ENCODE measurements around the gene EDDM13.
"Not testable (repeated sequence)": the region's sequence is repeated elsewhere in the genome, so short reads cannot be mapped to it uniquely, and the experiment has no call there.

EDDM13 gene, protein sequence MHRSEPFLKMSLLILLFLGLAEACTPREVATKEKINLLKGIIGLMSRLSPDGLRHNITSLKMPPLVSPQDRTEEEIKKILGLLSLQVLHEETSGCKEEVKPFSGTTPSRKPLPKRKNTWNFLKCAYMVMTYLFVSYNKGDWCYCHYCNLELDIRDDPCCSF

DNA sequence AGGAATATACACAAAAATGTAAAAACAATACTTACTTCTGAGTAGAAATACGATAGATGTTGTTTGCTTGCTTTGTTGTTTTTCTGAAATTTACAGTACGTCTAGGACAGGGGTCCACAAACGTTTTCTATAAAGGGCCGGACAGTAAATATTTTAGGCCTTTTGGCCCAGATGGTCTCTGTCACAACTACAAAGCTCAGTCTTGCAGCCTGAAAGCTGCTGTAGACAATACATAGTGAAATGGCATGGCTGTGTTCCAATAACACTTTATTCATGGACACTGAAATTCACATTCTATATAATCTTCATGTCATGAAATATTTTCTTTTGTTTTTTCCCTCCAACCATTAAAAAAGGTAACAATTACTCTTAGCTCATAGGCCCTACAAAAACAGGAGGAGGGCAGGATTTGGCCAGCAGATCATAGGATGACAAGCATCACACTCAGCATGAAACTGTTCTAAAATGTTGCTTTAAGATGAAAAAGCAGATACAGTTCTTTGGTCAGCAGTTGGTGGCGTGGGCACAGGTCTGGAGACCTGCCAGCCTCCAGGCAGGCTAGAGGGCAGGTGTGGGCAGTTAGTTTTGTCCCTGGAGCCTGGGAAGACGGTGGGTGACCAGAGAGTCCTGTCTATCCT is at the start of gene EDDM13:
Gene EDDM13, plus strand, starts transcription at position 588 of the 638 bp plus-strand sequence. CDS start 87 bp downstream, outside the sequence.
- no peak for DNase-seq (ENCODE audit: low read depth)

DNA sequence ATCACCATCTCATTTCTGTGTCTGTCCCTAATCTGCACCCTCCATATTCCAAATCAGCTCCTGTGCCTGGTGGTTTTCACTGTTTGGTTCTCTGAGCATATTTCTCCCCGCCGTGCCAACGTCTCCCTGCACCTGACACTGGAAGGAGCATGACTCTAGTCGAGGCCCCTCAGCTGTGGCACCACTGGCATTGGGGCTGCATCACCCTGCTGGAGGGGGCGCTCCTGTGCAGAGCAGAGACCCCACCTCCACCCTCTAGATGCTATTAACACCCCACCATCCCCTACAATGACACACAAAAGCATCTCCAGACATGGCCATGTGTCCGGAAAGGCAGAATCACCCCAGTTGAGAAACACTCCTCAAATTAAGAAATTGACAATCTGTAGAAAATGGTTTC is 49.6 kb upstream of the EDDM13 start:
- DNase-seq (ENCODE audit: low read depth), result no peak

DNA sequence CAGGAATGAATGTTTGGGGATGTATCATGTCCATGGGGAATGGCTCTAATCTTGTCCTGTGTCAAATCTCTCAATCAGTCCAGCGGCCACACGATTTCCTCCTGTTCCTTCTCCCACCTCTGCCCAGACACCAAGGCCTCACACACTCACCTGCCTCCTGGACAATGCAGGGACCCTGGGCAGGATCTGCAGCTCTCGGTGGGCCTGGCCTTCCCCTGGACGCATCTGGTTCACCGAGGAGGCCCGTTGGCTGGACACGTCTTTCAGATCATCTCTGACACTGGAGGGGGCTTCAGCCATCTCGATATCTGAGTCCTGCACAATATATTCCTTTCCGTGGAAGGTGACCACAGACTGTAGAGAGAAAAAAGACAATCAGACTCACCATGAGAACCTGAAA is 49.1 kb upstream of the EDDM13 start:
- DNase-seq (ENCODE audit: low read depth), result no peak

DNA sequence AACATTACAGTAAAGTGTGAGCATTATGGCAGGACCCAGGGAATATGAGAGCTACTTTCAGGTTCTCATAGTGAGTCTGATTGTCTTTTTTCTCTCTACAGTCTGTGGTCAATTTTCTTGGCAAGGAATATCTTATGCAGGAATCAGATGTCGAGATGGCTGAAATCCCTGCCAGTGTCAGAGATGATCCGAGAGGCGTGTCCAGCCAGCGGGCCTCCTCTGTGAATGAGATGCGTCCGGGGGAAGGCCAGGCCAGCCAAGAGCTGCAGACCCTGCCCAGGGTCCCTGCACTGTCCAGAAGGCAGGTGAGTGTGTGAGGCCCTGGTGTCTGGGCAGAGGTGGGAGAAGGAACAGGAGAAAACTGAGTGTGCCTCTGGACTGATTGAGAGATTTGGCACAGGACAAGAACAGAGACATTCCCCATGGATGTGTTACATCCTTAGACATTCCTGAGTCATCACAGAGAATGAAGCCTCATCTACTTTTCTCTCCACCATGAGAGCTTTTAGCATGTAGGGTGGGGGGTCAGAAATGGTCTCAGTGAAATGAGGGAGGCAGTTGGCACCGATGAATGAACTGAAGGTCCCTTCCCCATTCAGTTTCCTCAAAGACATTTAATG is 27.3 kb upstream of the EDDM13 start:
- DNase-seq (ENCODE audit: low read depth), result no peak

DNA sequence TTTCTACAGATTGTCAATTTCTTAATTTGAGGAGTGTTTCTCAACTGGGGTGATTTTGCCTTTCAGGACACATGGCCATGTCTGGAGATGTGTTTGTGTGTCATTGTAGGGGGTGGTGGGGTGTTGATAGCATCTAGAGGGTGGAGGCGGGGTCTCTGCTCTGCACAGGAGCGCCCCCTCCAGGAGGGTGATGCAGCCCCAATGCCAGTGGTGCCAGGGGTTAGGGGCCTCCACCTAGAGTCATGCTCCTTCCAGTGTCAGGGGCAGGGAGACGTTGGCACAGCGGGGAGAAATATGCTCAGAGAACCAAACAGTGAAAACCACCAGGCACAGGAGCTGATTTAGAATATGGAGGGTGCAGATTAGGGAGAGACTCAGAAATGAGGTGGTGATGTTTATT is 26.8 kb upstream of the EDDM13 start:
- not testable (repeated sequence) for DNase-seq (ENCODE audit: low read depth)

DNA sequence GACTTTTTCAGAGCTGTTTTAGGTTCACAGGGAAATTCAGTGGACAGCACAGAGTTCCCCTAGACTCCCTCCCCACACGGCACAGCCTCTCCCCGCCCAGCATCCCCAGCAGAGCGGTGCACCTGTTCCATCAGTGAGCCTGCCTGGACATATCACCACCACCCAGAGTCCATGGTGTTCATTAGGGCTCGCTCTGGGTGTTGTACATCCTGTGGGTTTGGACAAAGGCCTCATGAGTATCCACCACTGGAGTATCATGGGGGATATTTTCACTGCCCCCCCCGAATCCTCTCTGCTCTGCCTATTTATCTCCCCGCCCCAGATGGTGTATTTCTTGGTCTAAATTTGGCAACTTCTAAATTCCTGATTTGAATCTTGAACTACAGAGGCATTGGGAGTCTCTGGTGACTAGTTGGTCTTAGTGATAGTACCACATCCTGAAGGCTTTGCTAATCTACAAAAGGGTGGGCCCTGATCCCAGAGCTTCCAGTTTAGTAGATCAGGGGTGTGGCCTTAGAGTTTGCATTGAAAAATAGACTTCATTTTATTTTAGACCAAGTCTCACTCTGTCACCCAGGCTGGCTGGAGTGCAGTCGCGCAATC is 23.7 kb upstream of the EDDM13 start:
- DNase-seq (ENCODE audit: low read depth), result not testable (repeated sequence)

DNA sequence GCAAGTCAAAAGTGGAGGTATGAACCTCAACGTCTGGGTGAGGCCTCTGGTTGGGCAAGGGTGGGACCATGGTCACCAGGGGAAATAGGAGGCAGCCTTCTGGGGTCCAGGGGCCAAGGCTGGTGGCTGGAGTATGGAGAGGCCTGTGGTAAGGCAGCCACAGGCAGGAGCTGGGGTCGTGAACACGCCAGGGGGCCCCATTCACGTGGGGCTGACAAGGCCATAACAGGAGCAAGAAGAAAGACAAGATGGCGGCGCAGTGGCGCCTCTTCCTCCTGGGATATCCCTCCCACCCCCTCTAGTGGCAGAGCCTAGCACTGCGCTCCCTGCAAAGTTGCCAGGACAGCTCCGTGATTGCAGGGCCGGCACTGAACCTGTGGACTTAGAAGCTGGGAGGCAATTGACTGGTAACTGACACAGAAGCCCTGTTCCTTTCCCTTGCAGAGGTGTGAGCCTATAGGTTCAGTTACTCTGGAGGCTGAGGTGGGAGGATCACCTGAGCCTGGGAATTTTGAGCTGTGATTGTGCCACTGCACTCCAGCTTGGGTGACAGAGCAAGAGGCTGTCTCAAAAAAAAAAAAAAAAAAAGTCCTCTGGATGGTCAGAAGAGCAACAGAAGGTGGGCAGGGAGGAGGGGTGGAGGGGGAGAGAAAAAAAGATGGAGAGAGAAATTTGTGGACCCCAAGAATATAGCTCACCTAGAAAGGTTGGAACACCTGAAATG is 19.7 kb upstream of the EDDM13 start:
- peak; percentile 58 for DNase-seq (ENCODE audit: low read depth)

DNA sequence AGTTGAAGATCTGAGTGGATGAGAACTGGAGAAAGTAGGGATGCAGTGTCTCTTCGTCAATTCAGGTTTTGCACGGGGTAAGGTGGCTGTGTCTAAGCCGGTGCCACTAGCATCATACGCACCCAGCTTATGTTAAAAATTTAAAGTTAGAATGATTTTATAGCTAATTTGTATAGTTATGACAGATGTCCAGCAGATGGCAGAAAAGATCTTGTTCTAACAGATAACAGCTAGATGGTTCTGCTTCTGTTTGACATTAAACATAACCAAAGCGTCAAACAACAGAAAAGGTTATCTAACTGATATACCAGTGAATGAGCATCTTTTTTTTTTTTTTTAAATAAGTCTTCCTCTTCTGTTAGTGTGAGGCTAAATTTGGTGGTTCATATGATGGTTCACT is 18.8 kb upstream of the EDDM13 start:
- no peak for DNase-seq (ENCODE audit: low read depth)

DNA sequence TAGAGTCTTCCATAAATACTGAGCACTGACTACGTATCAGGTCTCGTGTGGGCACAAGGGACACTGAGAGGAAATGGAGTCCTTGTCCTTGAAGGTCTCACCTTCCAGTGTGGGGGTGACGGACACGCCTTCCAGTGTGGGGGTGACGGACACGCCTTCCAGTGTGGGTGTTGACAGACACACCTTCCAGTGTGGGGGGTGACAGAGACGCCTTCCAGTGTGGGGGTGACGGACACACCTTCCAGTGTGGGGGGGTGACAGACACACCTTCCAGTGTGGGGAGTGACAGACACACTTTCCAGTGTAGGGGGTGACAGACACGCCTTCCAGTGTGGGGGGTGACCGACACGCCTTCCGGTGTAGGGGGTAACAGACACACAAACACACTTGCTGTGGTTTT is 14.3 kb upstream of the EDDM13 start:
- no peak for DNase-seq (ENCODE audit: low read depth)

DNA sequence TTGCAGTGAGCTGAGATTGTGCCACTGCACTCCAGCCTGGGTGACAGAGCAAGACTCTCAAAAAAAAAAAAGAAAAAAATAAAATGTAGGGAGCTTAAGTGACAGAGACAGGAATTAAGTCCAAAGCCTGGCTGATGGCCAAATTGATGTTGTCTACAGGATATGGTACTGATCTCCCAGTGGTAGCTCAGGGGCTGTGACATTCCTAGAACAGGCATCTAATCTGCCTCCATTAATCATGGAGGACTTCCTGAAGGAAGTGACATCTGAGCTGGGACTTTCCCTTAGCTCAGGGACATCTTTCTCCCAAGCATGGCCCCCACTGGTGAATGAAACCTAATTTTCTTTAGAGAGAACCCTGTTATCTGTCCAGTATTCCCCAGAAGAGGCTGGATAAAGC is 11.4 kb upstream of the EDDM13 start:
- DNase-seq (ENCODE audit: low read depth), result no peak

DNA sequence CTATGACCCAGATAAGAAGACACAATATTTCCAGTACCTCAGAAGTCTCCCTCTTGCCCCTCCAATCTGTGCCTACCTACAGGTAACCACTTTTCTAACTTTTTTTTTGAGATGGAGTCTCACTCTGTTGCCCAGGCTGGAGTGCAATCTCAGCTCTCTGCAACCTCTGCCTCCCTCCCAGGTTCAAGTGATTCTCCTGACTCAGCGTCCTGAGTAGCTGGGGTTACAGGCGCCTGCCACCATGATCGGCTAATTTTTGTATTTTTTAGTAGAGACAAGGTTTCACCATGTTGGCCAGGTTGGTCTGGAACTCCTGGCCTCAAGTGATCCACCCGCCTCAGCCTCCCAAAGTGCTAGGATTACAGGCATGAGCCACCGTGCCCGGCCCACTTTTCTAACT is 10.6 kb upstream of the EDDM13 start:
- DNase-seq (ENCODE audit: low read depth), result not testable (repeated sequence)

DNA sequence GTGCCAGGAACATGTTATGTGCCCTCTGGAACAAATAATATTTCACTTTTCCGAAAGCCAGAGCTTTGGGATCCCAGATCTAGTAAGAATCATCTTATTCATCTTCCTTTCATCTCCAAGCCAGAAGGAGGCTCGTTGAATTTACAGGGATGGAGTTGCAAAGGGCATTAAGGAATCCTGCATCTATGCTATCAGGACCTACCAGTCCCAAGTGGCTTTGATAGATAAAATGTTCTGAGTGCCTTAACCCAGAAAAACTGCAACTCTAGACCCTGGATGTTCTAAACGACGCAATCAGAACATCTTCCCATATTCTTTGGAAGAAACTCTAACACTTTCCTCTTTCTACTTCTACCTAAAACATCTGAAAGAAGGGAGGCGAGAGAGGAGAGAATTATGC is 9.2 kb upstream of the EDDM13 start:
- no peak for DNase-seq (ENCODE audit: low read depth)

DNA sequence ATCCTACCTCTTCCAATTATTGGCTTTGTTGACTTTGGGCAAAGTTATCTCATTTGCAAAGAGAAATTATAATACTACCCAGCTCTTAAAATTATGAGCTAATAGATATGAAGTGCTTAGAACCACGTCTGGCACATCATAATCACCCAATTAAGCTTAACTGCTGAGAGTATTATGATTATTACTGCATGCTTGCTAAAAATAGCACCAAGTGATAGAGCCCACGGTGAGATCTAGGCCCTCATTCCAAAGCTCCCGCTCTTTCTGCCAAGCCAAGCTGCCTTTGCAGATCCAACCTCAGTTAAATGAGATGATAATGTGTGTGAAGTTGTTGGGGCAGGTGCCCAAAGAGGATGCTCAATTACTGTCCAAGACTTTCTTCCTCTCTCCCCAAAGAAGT is 6.5 kb upstream of the EDDM13 start:
- no peak for DNase-seq (ENCODE audit: low read depth)

DNA sequence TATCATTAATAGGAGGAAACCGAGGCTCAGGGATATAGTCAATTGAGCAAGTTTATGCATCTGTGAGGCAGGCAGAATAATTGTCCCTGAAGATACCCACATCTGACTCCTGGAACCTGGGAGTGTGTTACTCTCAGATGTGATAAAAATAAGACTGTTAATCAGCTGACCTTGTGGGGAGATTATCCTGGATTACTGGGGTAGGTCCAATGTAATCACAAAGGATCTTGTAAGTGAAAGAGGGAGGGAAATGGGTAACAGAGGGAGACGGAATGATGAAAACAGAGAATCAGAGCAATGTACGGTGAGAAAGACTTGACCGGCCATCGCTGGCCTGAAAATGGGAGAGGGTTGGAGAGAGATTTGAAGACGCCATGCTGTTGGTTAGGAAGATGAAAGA is 3.2 kb upstream of the EDDM13 start:
- DNase-seq (ENCODE audit: low read depth), result no peak

DNA sequence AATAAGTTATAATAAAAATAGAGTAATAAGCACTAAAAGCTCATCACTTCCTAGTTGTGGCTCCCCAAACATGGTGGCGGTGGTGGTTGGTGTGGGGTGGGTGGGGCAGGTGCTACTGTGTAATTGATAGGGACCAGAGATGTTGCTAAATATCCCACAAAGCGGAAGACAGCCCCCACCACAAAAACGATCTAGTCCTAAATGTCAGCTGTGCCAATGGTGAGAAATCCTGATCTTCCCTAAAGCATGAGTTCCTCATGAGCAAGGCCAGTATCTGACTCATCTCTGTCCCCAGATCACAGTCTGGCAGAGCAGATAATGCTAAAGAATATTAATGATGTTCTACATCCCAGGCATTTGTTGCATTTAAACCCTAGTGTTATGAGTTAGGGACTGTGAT is 1.9 kb upstream of the EDDM13 start:
- no peak for DNase-seq (ENCODE audit: low read depth)

DNA sequence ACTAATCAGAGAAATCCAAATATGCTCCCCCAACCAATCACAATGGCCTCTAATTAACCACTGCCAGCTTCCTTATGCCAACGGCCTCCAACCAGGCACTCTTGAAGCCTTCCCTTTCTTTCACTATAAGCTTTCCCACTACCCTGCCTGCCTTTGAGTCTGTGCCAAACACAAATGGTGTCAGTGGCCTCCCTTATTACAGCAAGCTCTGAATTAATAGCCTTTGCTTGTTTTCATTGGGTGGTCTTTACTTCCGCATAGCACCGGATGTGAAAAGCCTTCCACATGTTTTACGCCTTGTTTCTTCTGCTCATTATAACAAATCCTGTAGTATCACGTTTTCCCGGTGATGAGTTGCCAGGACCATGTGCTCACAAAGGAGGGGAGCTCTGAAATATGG is 1.4 kb upstream of the EDDM13 start:
- no peak for DNase-seq (ENCODE audit: low read depth)

DNA sequence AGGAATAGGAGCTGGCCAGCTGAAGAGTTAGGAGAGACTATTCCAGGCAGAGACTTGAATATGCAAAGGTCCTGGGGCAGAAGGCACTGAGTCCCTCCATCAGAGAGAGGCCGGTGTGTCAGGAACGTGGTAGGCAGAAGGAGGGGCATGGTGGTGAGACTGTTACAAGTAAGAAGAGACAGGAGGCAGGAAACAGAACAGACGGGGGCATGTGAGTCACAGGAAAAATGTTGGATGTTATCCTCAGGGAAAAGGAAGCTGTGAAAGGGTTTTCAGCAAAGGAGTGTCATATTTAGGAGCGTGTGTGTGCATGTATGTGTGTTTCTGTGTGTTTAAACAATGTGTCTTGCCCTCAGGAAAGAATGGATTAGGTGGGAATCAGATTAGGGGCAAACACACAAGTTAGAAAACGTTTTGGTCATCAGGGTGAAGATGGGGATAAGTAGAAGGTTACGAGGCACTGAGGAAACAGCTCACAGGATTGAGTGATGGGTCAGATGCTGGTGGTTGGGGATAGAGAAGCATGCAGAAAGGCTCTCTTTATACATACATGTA is 1.1 kb downstream of the EDDM13 start:
- DNase-seq (ENCODE audit: low read depth), result no peak

DNA sequence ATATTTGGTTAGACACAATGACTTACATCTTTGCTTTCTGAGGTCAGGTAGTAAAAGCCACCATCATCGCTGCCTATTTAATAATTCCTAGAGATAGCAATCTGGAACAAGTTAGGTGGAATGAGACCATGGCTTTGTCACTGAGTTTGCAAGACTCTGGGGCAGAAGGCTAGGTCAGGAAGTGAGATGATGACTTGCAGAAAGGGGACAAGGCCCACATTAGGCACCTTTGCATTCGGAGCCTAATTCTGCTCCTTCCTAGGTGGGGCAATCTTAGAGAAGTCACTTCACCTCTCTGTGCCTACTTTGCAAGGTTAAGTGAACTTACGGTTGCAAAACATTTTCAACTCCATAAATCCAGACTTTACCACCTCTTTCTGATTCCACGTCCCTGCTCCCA is 10.3 kb downstream of the EDDM13 start:
- no peak for DNase-seq (ENCODE audit: low read depth)

DNA sequence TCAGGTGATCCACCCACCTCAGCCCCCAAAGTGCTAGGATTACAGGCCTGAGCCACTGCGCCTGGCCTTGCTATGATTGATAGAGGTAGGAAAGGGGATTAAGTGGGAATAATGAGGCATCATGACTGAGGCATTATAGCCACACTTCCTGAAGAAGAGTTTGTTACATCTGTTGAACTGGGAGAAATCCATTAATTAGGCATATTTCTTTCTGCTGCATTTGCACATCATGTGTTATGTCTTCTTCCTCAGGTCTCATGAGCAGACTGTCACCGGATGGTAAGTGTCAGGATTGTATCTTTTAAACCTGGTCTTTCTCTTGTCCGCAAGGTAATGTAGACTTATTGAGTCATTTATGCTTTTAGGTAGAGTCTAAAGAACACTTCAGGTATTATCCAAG is 12.2 kb downstream of the EDDM13 start:
- DNase-seq (ENCODE audit: low read depth), result no peak

DNA sequence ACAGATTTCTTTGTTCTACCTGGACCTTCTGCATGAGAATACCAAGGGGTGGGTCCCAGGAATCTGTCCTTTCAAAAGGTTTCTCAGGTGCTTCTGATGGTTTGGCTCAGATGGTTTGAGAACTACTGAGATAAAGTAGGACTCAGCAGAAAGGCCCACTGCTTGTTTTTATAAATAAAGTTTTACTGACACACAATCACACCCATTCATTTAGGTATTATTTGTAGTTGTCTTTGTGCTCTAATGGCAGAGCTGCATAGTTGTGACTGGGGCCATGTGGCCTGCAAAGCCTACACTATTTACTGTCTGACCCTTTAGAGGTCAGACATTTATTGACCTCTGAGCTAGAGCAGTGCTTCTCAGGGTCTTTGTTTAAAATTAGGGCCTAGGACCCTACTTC is 17.6 kb downstream of the EDDM13 start:
- DNase-seq (ENCODE audit: low read depth), result no peak

DNA sequence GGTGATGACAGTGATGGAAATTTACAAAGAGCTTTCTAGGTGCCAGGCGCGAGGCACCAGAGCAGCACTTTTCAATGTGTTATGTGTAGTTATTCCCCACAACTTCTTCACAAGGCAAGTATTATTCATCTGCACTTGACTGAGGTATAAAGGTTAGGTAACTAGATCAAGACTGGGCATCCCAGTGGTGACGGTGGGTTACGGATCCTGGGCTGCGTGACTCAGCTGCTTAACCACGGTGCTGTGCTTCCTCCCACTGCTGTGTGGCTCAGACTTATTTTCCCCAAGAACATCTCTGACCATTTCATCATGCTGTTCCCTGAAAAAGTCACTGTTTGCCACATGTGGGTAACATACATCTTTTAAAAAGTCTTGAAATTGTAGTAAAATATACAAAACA is 19.3 kb downstream of the EDDM13 start:
- DNase-seq (ENCODE audit: low read depth), result no peak

DNA sequence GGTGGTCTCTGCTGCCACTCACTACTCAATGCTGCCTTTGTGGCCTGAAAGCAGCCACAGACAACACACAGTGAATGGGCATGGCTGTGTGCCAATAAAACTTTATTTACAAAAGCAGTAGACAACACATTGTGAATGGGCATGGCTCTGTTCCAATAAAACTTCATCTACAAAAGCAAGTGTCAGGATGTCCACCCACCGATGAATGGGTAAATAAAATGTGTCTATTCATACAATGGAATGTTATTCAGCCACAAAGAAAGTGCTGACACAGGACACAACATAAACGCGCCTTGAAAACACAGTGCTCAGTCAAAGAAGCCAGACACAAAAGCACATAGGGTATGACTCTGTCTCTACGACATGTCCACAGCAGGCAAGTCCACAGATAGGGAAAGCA is 22.0 kb downstream of the EDDM13 start:
- DNase-seq (ENCODE audit: low read depth), result no peak

Data from stimulated activated CD8-positive, alpha-beta memory T cell treated with anti-CD3 and anti-CD28 coated beads, Interleukin-15, amount 100 ng/mL, for 24 hours (primary cell).